Measurements from ENCODE around the gene LCT.
"Not testable (repeated sequence)": the region's sequence is repeated elsewhere in the genome, so short reads cannot be mapped to it uniquely, and the experiment has no call there.

LCT gene

GRCh38 chr2:135818937-135819610, 17.9 kb downstream of the LCT start:
- Histone ChIP-seq H3K4me3 (ENCODE audit: severe bottlenecking) (no peak overlapping the region), H3K9me3 (ENCODE audit: severe bottlenecking) (no peaks in the 10 kb centered on the region), H3K27ac (ENCODE audit: poor library complexity, severe bottlenecking) (no peak overlapping the region), H3K4me1 (ENCODE audit: insufficient read depth, poor library complexity, severe bottlenecking) (no peaks in the 10 kb centered on the region), H3K27me3 (ENCODE audit: insufficient read depth, poor library complexity, severe bottlenecking) (no peaks in the 10 kb centered on the region), H3K36me3 (ENCODE audit: low read depth) (no peaks in the 10 kb centered on the region)
- no peak for DNase-seq (ENCODE audit: low spot score)
- TF ChIP-seq CTCF (IDR thresholded peaks at IDR 0.05; ENCODE audit: poor library complexity, severe bottlenecking), result peak; percentile 26
- 0 out of 3 replicates have a peak, but pooled peaks have one; percentile 33 for ATAC-seq (ENCODE audit: low read depth)

GRCh38 chr2:135817951-135818350, 19.0 kb downstream of the LCT start:
- no peak for ATAC-seq (ENCODE audit: low read depth)
- TF ChIP-seq CTCF (IDR thresholded peaks at IDR 0.05; ENCODE audit: poor library complexity, severe bottlenecking), result no peak
- no peak for DNase-seq (ENCODE audit: low spot score)
- Histone ChIP-seq H3K27ac (ENCODE audit: poor library complexity, severe bottlenecking) (no peak overlapping the region), H3K27me3 (ENCODE audit: insufficient read depth, poor library complexity, severe bottlenecking) (no peaks in the 10 kb centered on the region), H3K4me1 (ENCODE audit: insufficient read depth, poor library complexity, severe bottlenecking) (no peaks in the 10 kb centered on the region), H3K9me3 (ENCODE audit: severe bottlenecking) (no peaks in the 10 kb centered on the region), H3K4me3 (ENCODE audit: severe bottlenecking) (no peak overlapping the region), H3K36me3 (ENCODE audit: low read depth) (no peaks in the 10 kb centered on the region)

- ATAC-seq (ENCODE audit: low read depth) (no peak), DNase-seq (ENCODE audit: low spot score) (no peak)
- H3K4me1 ChIP-seq (ENCODE audit: insufficient read depth, poor library complexity, severe bottlenecking), result no peaks in the 10 kb centered on the region
Observed at GRCh38 chr2:135817466-135817865, 19.5 kb downstream of the LCT start.

GRCh38 chr2:135815269-135815668, 21.7 kb downstream of the LCT start:
- no peak for TF ChIP-seq CTCF (IDR thresholded peaks at IDR 0.05; ENCODE audit: poor library complexity, severe bottlenecking)
- Histone ChIP-seq H3K9me3 (ENCODE audit: severe bottlenecking) (no peaks in the 10 kb centered on the region), H3K27ac (ENCODE audit: poor library complexity, severe bottlenecking) (no peak overlapping the region), H3K4me3 (ENCODE audit: severe bottlenecking) (no peak overlapping the region), H3K4me1 (ENCODE audit: insufficient read depth, poor library complexity, severe bottlenecking) (no peaks in the 10 kb centered on the region), H3K27me3 (ENCODE audit: insufficient read depth, poor library complexity, severe bottlenecking) (no peaks in the 10 kb centered on the region), H3K36me3 (ENCODE audit: low read depth) (no peaks in the 10 kb centered on the region)
- ATAC-seq (ENCODE audit: low read depth), result no peak
- DNase-seq (ENCODE audit: low spot score), result no peak

More at GRCh38 chr2:135817466-135817865, 19.5 kb downstream of the LCT start:
- Histone ChIP-seq H3K36me3 (ENCODE audit: low read depth) (no peaks in the 10 kb centered on the region), H3K9me3 (ENCODE audit: severe bottlenecking) (no peaks in the 10 kb centered on the region), H3K27ac (ENCODE audit: poor library complexity, severe bottlenecking) (no peak overlapping the region), H3K4me3 (ENCODE audit: severe bottlenecking) (no peak overlapping the region), H3K27me3 (ENCODE audit: insufficient read depth, poor library complexity, severe bottlenecking) (no peaks in the 10 kb centered on the region)
- TF ChIP-seq CTCF (IDR thresholded peaks at IDR 0.05; ENCODE audit: poor library complexity, severe bottlenecking), result no peak

- ATAC-seq (ENCODE audit: low read depth) (no peak), DNase-seq (ENCODE audit: low spot score) (no peak)
- no peak overlapping the region for H3K27ac ChIP-seq (ENCODE audit: poor library complexity, severe bottlenecking)
- TF ChIP-seq CTCF (IDR thresholded peaks at IDR 0.05; ENCODE audit: poor library complexity, severe bottlenecking), result no peak
- H3K27me3 ChIP-seq (ENCODE audit: insufficient read depth, poor library complexity, severe bottlenecking), result no peaks in the 10 kb centered on the region
- no peaks in the 10 kb centered on the region for H3K36me3 ChIP-seq (ENCODE audit: low read depth)
- no peak overlapping the region for H3K4me3 ChIP-seq (ENCODE audit: severe bottlenecking)
- H3K9me3 ChIP-seq (ENCODE audit: severe bottlenecking), result no peaks in the 10 kb centered on the region
- no peaks in the 10 kb centered on the region for H3K4me1 ChIP-seq (ENCODE audit: insufficient read depth, poor library complexity, severe bottlenecking)
Observed at GRCh38 chr2:135812907-135813511, 24.0 kb downstream of the LCT start.

- not testable (repeated sequence) for H3K4me3 ChIP-seq (ENCODE audit: severe bottlenecking); H3K4me1 ChIP-seq (ENCODE audit: insufficient read depth, poor library complexity, severe bottlenecking); DNase-seq (ENCODE audit: low spot score); H3K9me3 ChIP-seq (ENCODE audit: severe bottlenecking); H3K27me3 ChIP-seq (ENCODE audit: insufficient read depth, poor library complexity, severe bottlenecking); H3K36me3 ChIP-seq (ENCODE audit: low read depth); ATAC-seq (ENCODE audit: low read depth); H3K27ac ChIP-seq (ENCODE audit: poor library complexity, severe bottlenecking)
Observed at GRCh38 chr2:135807874-135808273, 29.1 kb downstream of the LCT start.
